Panc1 (cell line): ENCODE data around the gene RRAGC. TPM values are rescaled to one million over a fixed set of nuclear protein-coding genes. Genes with fewer than 3 reads are reported as not detected.

Experiments used
- ATAC-seq: fragments of 200-7000 bp; cut with Tn5 transposase; 2 replicates; pipeline ENCODE4 v1.9.1; 2020; ENCODE audit warnings: mild to moderate bottlenecking, moderate library complexity
- BruUV-seq: library from RNA; stranded (reverse); fragments of 400-500 nt; replicated peaks from 2 replicates; lab custom pipeline; 2021; lab: Mats Ljungman, UMichigan
- CTCF ChIA-PET: fragments of 300-600 bp; sonication (Branson Sonifier 250); formaldehyde crosslinking; loops from one replicate; lab custom pipeline; 2022; ENCODE audit warnings: antibody characterized with exemption; lab: Charles Lee
- POLR2A ChIA-PET: fragments of 300-600 bp; sonication (Branson Sonifier 250); formaldehyde crosslinking; loops from one replicate; lab custom pipeline; 2022; ENCODE audit warnings: antibody characterized with exemption; lab: Charles Lee
- DNase-seq: peaks from one replicate; pipeline ENCODE4 v3.0.0-alpha.2; 2010; ENCODE audit warnings: low read depth, low spot score
- H3K27ac ChIP-seq: 2 replicates; pipeline ENCODE4 v1.5.1; 2011; ENCODE audit warnings: mild to moderate bottlenecking, low read length, inconsistent platforms
- H3K27me3 ChIP-seq: fragments of 200-500 bp; sonication (Bioruptor generic); 2 replicates; pipeline ENCODE4 v1.6.0; 2014; ENCODE audit warnings: low read length, inconsistent platforms; ENCODE audit not compliant: control insufficient read depth, insufficient read depth
- H3K36me3 ChIP-seq: fragments of 200-500 bp; sonication (Bioruptor generic); 2 replicates; pipeline ENCODE4 v1.5.1; 2014; ENCODE audit warnings: inconsistent platforms, mild to moderate bottlenecking, low read length, moderate library complexity; ENCODE audit not compliant: control insufficient read depth, insufficient read depth
- H3K4me1 ChIP-seq: 2 replicates; pipeline ENCODE4 v1.5.1; 2011; ENCODE audit warnings: inconsistent platforms, mild to moderate bottlenecking, low read length, moderate library complexity; ENCODE audit not compliant: control insufficient read depth, insufficient read depth
- H3K4me3 ChIP-seq, 2 experiments: 2 replicates each; pipeline ENCODE4 v1.5.1; 2011 to 2012; ENCODE audit warnings: low read depth in 2 of 2, low read length in 2 of 2, mild to moderate bottlenecking in 2 of 2, inconsistent platforms in 1 of 2, moderate library complexity in 1 of 2
- H3K9me3 ChIP-seq: fragments of 200-500 bp; sonication (Bioruptor generic); 2 replicates; pipeline ENCODE4 v1.5.1; 2014; ENCODE audit warnings: low read depth, mild to moderate bottlenecking, inconsistent platforms, low read length, moderate library complexity; ENCODE audit not compliant: control insufficient read depth, insufficient read depth
- CTCF ChIP-seq: fragments of 450-650 bp; IDR thresholded peaks from 2 replicates; pipeline ENCODE4 v1.5.1; 2017; ENCODE audit warnings: mild to moderate bottlenecking
- POLR2AphosphoS5 ChIP-seq: IDR thresholded peaks from 2 replicates; pipeline ENCODE4 v1.6.1; 2012; ENCODE audit warnings: mild to moderate bottlenecking, low read depth, low read length, moderate library complexity
- REST ChIP-seq, 2 experiments: IDR thresholded peaks; 2 replicates each; pipeline ENCODE4 v1.6.1; 2011 to 2012; ENCODE audit warnings: low read depth in 2 of 2, control low read depth in 1 of 2, low read length in 1 of 2, mild to moderate bottlenecking in 1 of 2, moderate library complexity in 1 of 2; ENCODE audit not compliant: insufficient read depth in 1 of 2
- SIN3A ChIP-seq: IDR thresholded peaks from 2 replicates; pipeline ENCODE4 v1.6.1; 2012; ENCODE audit warnings: low read depth, mild to moderate bottlenecking, low read length, moderate library complexity, borderline replicate concordance; ENCODE audit not compliant: insufficient read depth
- TCF7L2 ChIP-seq: IDR thresholded peaks from 2 replicates; pipeline ENCODE4 v1.6.1; 2011; ENCODE audit warnings: mild to moderate bottlenecking, low read depth, low read length, inconsistent platforms
- in situ Hi-C: cut with HindIII; loops from 2 replicates; pipeline ENCODE4 v1.10.0; 2016; ENCODE audit warnings: low sequenced_read_pairs, low pct_unique_long_range_greater_than_20kb
- intact Hi-C: fragments of 100-400 bp; cut with micrococcal nuclease; formaldehyde crosslinking; loops from one replicate; pipeline ENCODE4 v1.10.0; 2022; ENCODE audit not compliant: unreplicated experiment
- total RNA-seq: library from RNA; stranded (reverse); gene quantifications from one replicate; pipeline ENCODE4 v1.2.1, GENCODE V29; 2021; ENCODE audit not compliant: unreplicated experiment

Gene RRAGC
- total RNA-seq, 1 experiment from 2014 or later, result 44.3 TPM

GRCh38 chr1:38833146-38833545 lies 26.4 kb downstream of the RRAGC start:
- H3K36me3 ChIP-seq, result no peaks in the 10 kb centered on the region
- POLR2A ChIA-PET, result no interaction called here
- no peak for DNase-seq
- no peaks in the 10 kb centered on the region; the same call in 1 of the 2 replicates for H3K4me1 ChIP-seq
- no peak for ATAC-seq
- no peak overlapping the region for H3K4me3 ChIP-seq
- no peak for TF ChIP-seq TCF7L2
- TF ChIP-seq REST (IDR thresholded peaks at IDR 0.05; ENCODE audit: insufficient read depth in 1 of 2, low read depth in 2 of 2, low read length in 1 of 2), result no peak
- no peak overlapping the region for H3K27ac ChIP-seq
- CTCF ChIA-PET, result no interaction called here
- peaks cover 13% of the 10 kb centered on the region for H3K27me3 ChIP-seq
- H3K9me3 ChIP-seq, result no peaks in the 10 kb centered on the region
- BruUV-seq, result no TSS peak
- in situ Hi-C loops (no loop called here), intact Hi-C loops (no loop called here)

GRCh38 chr1:38832370-38832734 lies 27.2 kb downstream of the RRAGC start:
- POLR2A ChIA-PET, result no interaction called here
- TF ChIP-seq TCF7L2, result no peak
- in situ Hi-C loops, result no loop called here
- no TSS peak for BruUV-seq
- CTCF ChIA-PET, result interaction anchor here (0.6 to 0.7 kb wide), 2 partner anchors 807 to 1109 kb away, joined by 3 to 4 read pairs; no protein-coding TSS in a partner anchor
- intact Hi-C loops, result no loop called here
- H3K27ac ChIP-seq, result no peak overlapping the region
- ATAC-seq (no peak), DNase-seq (no peak)
- no peak overlapping the region for H3K4me3 ChIP-seq
- H3K36me3 ChIP-seq, result no peaks in the 10 kb centered on the region
- H3K27me3 ChIP-seq, result peaks cover 17% of the 10 kb centered on the region
- no peaks in the 10 kb centered on the region for H3K9me3 ChIP-seq
- no peaks in the 10 kb centered on the region; the same call in 1 of the 2 replicates for H3K4me1 ChIP-seq

- Histone ChIP-seq H3K4me1 (no peaks in the 10 kb centered on the region; the same call in 1 of the 2 replicates), H3K27ac (no peak overlapping the region), H3K27me3 (peaks cover 21% of the 10 kb centered on the region), H3K9me3 (no peaks in the 10 kb centered on the region), H3K36me3 (no peaks in the 10 kb centered on the region), H3K4me3 (no peak overlapping the region)
- CTCF ChIA-PET, result interaction anchor here (0.6 to 0.7 kb wide), 2 partner anchors 807 to 1108 kb away, joined by 3 to 4 read pairs; no protein-coding TSS in a partner anchor
- POLR2A ChIA-PET, result no interaction called here
- ATAC-seq, result no peak
- intact Hi-C loops, result no loop called here
- no TSS peak for BruUV-seq
- no peak for DNase-seq
- TF ChIP-seq REST (IDR thresholded peaks at IDR 0.05; ENCODE audit: insufficient read depth in 1 of 2, low read depth in 2 of 2, low read length in 1 of 2), result no peak
- no peak for TF ChIP-seq CTCF
- TF ChIP-seq SIN3A, result no peak
- no peak for TF ChIP-seq POLR2AphosphoS5
- TF ChIP-seq TCF7L2, result no peak
- in situ Hi-C loops, result no loop called here
Observed at GRCh38 chr1:38831731-38832369, 27.7 kb downstream of the RRAGC start.
